HG03060 (cell line): ENCODE measurements around the gene TSPAN33.
"Not testable (repeated sequence)": the region's sequence is repeated elsewhere in the genome, so short reads cannot be mapped to it uniquely, and the experiment has no call there.

ENCODE experiments used
- ATAC-seq: cut with Tn5 transposase; IDR thresholded peaks from one replicate; pipeline ENCODE4 v1.9.1; 2021; ENCODE audit warnings: low read depth, moderate number of reproducible peaks; ENCODE audit not compliant: unreplicated experiment

The TSPAN33 gene

DNA sequence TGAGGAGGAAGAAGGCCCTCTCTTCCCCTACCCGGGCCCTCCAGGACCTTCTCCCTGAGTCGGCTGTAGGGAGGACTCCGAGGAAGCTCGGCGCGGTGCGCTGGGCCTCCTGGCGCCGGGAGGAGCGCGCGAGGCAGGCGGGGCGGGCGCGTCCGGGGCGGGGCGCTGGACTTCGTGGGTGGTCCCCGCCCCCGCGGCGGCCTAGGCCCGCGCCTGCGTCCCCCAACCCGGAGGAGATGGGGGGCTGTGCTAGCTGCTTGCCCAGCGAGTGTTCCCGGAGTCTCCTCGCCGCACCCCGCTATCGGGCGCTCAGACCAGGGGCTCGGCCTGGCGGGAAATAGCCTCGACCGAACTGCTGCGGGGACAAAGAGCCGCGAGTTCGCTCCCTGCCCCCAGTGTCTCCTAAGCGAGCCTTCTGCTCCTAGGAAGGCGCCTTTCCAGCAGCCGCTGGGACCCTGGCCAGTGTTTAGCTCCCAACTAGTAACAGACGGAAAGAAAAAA is 24.7 kb downstream of the TSPAN33 start:
- no peak for ATAC-seq

DNA sequence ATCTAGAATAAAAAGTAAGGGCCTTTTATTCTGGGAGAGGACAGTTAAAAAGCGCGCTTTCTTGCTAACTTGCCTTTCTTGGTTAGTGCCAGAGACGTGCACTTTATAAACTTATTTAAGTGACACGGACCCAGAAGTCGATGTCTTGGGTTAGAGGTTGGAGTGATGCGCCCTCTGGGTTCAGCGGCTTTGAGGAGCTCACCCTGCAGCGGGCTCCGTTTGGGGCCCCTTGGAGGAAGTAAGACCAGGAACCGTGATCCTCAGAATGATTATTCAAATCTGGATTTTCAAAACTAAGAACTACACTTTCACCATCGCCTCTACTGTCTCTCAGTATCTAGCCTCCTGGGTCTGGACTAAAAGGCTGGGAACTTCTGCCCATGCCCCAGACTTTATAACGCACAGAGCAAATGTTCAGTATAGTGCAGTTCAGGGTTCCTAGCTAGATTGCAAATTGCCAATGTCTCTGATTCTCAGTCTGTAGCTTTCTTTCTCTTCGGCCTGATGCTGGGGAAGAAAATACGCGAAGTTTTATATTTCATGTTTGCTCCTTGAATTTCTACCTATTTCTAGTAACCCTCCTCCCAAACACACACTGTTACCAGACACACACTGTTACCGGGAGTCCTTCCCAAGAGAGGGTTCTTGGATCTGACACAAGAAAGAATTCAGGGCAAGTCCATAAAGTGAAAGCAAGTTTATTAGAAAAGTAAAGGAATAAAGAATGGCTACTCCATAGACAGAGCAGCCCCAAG is 25.4 kb downstream of the TSPAN33 start:
- peak; percentile 57 for ATAC-seq

DNA sequence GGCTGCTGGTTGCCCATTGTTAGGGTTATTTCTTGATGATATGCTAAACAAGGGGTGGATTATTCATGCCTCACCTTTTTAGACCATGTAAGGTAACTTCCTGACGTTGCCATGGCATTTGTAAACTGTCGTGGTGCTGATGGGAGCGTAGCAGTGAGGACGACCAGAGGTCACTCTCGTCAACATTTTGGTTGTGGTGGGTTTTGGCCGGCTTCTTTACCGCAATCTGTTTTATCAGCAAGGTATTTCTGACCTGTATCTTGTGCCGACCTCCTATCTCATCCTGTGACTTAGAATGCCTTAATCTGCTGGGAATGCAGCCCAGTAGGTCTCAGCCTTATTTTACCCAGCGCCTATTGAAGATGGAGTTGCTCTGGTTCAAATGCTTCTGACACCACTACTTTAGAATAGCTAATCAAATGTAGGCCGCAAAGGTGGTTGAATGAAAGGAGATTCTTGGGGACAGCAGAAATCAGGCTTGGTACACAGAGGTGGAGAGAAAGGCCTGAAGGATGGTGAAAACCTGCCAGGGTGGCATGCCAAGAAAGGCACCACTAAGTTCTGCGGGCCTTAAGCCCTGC is 26.0 kb downstream of the TSPAN33 start:
- no peak for ATAC-seq

DNA sequence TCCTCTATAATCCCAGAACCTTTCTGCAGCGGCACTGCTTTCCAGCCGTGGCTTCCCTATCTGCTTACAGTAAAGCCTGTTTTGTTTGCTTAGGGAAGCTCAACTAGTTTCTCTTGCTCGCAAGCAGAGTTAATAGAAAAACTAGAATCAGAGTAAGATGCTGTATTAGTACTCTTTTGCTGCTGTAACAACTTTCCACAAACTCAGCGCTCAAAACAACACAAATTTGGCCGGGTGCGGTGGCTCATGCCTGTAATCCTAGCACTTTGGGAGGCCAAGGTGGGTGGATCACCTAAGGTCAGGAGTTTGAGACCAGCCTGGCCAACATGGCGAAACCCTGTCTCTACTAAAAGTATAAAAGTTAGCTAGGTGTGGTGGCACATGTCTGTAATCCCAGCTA is 29.4 kb downstream of the TSPAN33 start:
- ATAC-seq: not testable (repeated sequence)

DNA sequence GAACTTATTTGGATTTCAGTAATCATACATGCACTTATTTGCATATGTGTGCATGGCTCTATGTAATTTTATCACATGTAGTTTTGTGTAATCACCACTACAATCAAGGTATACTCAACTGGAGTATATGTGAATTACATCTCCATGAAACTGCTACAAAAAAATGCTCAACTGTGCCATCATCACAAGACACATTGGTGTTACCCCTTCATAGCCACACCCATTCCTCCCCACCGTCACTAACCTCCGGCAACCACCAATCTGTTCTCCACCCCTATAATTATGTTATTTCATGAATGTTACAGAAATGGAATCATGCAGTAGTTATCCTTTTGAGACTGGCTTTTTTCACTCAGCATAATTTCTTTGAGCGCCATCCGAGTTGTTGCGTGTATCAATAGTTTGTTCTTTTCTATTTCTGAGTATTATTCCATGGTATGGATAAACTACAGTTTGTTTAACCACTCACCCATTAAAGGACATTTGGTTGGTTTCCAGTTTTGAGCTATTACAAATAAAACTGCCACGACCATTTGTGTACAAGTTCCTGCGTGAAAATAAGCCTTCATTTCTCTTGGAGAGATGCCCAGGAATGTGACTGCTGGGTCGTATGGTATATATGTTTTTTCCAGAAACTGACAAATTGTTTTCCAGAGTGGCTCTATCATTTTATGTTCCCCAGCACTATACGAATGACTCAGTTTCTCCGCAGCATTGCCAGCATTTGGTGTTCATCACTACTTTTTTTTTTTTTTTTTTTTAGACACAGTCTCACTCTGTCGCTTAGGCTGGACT is 32.6 kb downstream of the TSPAN33 start:
- ATAC-seq: no peak

- ATAC-seq: no peak
These were observed 40.6 kb downstream of the TSPAN33 start for GRCh38 chr7:129184981-129185670.

DNA sequence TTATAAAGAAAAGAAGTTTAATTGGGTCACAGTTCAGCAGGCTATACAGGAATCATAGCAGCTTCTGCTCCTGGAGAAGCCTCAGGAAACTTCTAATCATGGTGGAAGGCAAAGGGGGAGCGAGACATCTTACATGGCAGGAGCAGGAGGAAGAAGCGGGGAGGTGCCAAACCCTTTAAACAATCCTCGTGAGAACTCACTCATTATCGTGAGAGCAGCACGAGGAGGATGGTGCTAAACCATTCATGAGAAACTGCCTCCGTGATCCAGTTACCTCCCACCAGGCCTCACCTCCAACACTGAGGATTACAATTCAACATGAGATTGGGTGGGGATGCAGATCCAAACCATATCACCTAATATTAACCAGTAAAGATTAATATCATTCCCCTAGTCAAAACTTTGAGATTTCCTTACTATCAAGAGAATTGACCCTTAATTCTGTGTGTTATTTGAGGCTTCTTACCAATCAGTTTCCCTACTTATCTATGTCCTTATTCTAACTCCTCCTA is 42.3 kb downstream of the TSPAN33 start:
- no peak for ATAC-seq

DNA sequence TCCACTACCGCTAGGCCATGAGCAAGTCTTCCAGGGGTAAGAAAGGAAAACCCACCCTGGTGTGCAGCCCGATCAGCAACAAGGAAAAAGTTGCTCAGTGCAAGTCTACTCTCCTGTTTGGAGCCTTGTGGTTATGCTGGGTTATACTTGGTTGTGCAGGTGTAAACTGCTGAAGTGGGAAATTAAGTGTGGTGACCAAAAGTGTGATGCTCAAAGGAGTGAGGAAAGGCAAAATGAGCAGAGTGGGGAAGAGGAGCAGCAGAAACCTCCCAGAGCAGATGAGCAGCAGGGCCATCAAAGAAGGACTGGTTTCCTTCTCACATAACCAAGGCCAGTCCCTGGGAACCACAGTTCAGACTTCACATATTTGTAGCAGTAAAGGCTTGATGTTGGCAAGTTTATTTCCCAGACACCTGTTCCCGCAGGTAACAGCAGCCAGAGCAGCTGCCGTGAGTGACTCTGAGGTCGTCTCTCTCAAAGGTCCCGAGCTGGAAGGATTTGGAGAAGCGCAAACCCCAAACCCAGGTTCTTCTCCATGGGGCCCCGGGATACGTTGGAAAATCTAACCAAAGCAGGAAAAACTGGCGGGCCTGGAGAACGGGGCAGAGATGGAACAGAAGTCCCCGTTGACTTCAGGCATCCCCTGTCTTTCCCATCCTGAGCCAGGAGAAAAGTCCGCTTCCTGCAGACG is 43.3 kb downstream of the TSPAN33 start:
- no peak for ATAC-seq

DNA sequence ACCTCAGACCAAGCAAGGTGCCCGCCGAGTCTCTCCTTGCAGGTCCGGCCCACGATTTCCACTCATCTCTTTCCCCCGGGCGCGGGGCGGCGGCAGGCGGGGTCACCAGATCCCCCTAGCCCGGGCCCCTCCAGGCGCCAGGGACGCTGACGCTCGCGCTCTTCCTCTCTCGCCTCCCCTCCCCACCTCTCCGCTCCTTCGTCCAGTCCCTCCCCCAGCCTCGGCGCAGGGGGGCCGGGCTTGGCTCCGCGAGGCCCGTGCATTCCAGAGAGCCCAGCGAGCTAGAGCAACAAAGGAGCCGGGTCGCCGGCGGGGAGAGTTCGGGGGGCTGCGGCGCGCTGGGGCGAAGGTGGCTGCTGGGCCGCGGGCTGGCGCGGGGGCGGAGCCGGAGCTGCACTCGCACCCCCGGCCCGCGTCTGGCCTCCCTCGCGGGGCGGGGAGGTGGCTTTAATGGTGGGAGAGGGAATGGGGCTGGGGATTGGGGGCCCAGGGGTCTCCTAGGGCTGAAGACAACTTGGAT is 43.9 kb downstream of the TSPAN33 start, which contains the start of gene SMO:
TSS of gene SMO (plus strand) at position 262 of the 520 bp plus-strand sequence. CDS start 519 bp downstream, outside the sequence.
- ATAC-seq: no peak

DNA sequence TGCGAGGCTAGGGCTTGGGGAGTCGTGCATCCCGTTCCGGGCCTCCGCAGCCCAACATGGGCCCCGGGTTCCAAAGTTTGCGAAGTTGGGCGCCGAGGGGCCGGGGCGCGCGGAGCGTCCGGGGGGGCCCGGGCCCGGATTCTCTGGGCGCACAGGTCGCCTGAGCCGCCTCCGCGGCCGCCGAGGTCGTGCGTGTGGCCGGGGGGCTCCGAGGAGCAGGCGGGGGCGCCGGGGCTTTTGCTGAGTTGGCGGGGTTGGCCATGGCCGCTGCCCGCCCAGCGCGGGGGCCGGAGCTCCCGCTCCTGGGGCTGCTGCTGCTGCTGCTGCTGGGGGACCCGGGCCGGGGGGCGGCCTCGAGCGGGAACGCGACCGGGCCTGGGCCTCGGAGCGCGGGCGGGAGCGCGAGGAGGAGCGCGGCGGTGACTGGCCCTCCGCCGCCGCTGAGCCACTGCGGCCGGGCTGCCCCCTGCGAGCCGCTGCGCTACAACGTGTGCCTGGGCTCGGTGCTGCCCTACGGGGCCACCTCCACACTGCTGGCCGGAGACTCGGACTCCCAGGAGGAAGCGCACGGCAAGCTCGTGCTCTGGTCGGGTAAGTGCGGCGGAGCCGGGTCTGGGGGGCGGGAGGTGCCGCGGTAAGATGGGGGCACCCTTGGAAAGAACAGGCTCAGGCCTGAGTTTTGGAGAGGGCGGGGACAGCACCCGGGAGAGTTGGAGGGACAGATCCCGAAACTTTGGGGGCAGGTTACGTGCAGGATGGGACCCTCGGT is 44.6 kb downstream of the TSPAN33 start:
- ATAC-seq: no peak

GRCh38 chr7:129189661-129190310 is 45.3 kb downstream of the TSPAN33 start:
- ATAC-seq: no peak

- ATAC-seq: no peak
These were observed 46.8 kb downstream of the TSPAN33 start for GRCh38 chr7:129191272-129191671.

DNA sequence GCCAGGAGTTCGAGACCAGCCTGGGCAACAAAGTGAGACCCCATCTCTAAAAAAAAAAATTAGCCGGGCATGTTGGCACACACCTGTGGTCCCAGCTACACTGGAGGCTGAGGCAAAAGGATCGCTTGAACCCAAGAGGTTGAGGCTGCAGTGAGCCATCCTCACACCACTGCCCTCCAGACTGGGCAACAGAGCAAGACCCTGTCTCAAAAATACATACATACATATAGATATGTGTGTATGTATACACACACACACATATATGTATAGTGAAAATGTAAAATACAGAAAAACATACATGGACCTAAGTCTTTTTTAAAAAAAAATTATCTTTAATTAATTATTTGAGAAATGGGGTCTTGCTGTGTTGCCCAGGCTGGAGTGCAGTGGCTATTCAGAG is 49.4 kb downstream of the TSPAN33 start:
- ATAC-seq: no peak

GRCh38 chr7:129197771-129198170 is 53.3 kb downstream of the TSPAN33 start:
- no peak for ATAC-seq

DNA sequence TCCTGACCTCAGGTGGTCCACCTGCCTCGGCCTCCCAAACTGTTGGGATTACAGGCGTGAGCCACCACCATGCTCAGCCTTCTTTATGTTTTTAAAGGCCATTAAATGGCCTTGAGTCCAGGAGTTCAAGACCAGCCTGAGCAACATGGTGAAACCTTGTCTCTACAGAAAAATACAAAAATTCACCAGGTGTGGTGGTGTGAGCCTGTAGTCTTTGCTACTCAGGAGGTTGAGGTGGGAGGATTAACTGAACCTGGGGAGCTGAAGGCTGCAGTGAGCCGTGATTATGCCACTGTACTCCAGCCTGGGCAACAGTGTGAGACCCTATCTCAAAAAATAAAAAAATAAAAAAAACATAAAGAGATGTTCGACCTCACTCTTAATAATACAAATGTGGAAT is 54.9 kb downstream of the TSPAN33 start:
- no peak for ATAC-seq

DNA sequence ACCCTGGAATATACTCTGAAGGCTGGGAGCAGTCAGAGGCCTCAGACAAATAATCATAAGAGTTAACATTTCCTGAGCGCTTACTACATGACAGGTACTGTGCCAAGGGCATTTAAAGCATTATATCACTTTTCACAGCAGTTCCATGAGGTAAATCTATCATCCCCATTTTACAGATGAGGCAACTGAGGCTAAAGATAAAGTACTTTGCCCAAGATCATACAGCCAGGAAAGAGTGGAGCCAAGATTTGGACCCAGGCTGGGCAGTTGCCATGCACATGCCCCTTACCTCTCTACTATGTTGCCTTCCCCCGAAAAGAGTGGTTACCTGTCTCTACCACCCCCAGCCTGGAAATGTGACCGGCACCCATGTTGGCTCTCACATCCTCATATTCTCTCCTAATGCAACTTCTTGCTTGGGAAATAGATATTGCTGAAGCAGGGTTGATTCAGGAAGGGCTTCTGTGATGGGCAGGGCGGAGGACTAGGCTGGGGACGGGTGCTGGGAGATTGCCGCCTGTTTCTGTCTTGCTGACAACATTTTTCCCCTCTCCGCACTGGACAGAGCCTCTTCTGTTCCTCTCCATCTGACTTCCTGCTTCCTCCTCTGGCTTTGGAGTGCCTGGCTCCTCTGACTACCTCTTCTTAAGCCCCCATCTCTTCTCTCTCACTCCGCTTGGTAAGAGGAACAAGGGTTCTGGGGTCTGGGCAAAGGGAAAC is 57.7 kb downstream of the TSPAN33 start:
- no peak for ATAC-seq

DNA sequence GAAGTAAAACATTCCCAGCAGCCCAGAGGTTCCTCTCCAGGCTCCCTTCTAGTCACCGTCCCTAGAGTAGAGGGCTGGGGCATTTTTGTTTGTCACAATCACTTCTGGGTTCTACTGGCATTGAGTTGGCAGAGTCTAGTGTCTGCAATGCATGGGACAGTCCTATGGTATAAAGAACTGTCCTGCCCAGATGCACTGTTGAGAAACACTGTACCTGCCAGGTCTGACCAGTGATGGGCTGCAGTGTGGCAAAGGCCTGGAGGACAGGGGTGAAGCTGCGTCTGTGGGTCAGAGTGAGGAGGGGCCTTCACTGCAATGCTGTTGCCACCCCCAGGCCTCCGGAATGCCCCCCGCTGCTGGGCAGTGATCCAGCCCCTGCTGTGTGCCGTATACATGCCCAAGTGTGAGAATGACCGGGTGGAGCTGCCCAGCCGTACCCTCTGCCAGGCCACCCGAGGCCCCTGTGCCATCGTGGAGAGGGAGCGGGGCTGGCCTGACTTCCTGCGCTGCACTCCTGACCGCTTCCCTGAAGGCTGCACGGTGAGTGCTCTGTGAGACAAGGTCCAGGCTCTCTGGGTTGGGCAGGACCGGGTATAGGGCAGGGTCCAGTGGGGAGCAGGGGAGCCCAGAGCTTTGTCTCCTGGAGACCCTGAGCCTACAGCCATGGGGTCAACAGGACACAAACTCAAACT is 58.7 kb downstream of the TSPAN33 start:
- ATAC-seq: no peak
